Common myeloid progenitor, CD34-positive (primary cell): ENCODE data around the gene ADIPOR2.
A peak's percentile ranks its signal among the peaks of the same experiment; 100 is the strongest.
"Not testable (repeated sequence)": the region's sequence is repeated elsewhere in the genome, so short reads cannot be mapped to it uniquely, and the experiment has no call there.

Source experiments
- CTCF ChIA-PET: fragments of 350-600 bp; sonication (Branson Sonifier 250); formaldehyde crosslinking; loops from one replicate; lab custom pipeline; 2021; ENCODE audit warnings: antibody characterized with exemption; lab: Charles Lee
- POLR2A ChIA-PET: fragments of 350-600 bp; sonication (Branson Sonifier 250); formaldehyde crosslinking; loops from one replicate; lab custom pipeline; 2021; ENCODE audit warnings: antibody characterized with exemption; lab: Charles Lee
- DNase-seq, 3 donors: peaks; one replicate each; pipeline versions ENCODE4 v3.0.0 to v3.0.0-alpha.2; 2013
- H3K27ac ChIP-seq, 2 experiments: 1 replicate in 1 of 2; 2 replicates in 1 of 2; pipeline ENCODE4 v1.7.0; 2013; ENCODE audit warnings: inconsistent platforms in 2 of 2, low read length in 2 of 2, mild to moderate bottlenecking in 2 of 2, low read depth in 1 of 2, moderate library complexity in 1 of 2; ENCODE audit not compliant: severe bottlenecking in 2 of 2, insufficient read depth in 1 of 2, poor library complexity in 1 of 2
- H3K27me3 ChIP-seq, 5 experiments: replicated peaks in 2 of 5; 1 replicate in 3 of 5; 2 replicates in 2 of 5; pipeline versions ENCODE4 v1.6.1 to v1.7.0; 2013; ENCODE audit warnings: low read length in 4 of 5, mild to moderate bottlenecking in 2 of 5, moderate library complexity in 2 of 5, inconsistent platforms in 1 of 5; ENCODE audit not compliant: insufficient read depth in 5 of 5, control insufficient read depth in 4 of 5
- H3K36me3 ChIP-seq, 4 experiments: 1 replicate in 2 of 4; 2 replicates in 2 of 4; pipeline versions ENCODE4 v1.6.1 to v1.7.0; 2013; ENCODE audit warnings: low read length in 3 of 4, control low read depth in 1 of 4, mild to moderate bottlenecking in 1 of 4; ENCODE audit not compliant: control insufficient read depth in 4 of 4, insufficient read depth in 4 of 4
- H3K4me1 ChIP-seq, 4 experiments: 1 replicate in 3 of 4; 2 replicates in 1 of 4; pipeline versions ENCODE4 v1.6.1 to v1.7.1; 2013; ENCODE audit warnings: low read length in 3 of 4, mild to moderate bottlenecking in 3 of 4, control low read depth in 1 of 4, inconsistent platforms in 1 of 4, moderate library complexity in 1 of 4; ENCODE audit not compliant: control insufficient read depth in 4 of 4, insufficient read depth in 4 of 4; ENCODE audit errors: control extremely low read depth in 1 of 4
- H3K4me3 ChIP-seq, 7 experiments: 1 replicate in 4 of 7; 2 replicates in 3 of 7; pipeline versions ENCODE4 v1.5.1 to v1.7.0; 2013; ENCODE audit warnings: mild to moderate bottlenecking in 7 of 7, low read length in 6 of 7, moderate library complexity in 6 of 7, inconsistent platforms in 2 of 7, low read depth in 2 of 7, control low read depth in 1 of 7; ENCODE audit not compliant: insufficient read depth in 4 of 7, control insufficient read depth in 1 of 7; ENCODE audit errors: extremely low read depth in 1 of 7
- H3K9me3 ChIP-seq, 5 experiments: 1 replicate in 4 of 5; 2 replicates in 1 of 5; pipeline versions ENCODE4 v1.6.1 to v1.7.1; 2013; ENCODE audit warnings: low read length in 4 of 5, mild to moderate bottlenecking in 2 of 5, inconsistent platforms in 1 of 5, low read depth in 1 of 5, moderate library complexity in 1 of 5; ENCODE audit not compliant: control insufficient read depth in 4 of 5, insufficient read depth in 2 of 5; ENCODE audit errors: control extremely low read depth in 1 of 5
- WGBS: methylation state at CpG from one replicate; pipeline ENCODE4 v1.1.5; 2013; ENCODE audit not compliant: insufficient coverage; 5-methylcytosine and 5-hydroxymethylcytosine counted together

The ADIPOR2 gene

GRCh38 chr12:1695097-1695496 is 4.2 kb downstream of the ADIPOR2 start:
- 83% methylated on average over 4 of the region's 8 CpGs for WGBS
- DNase-seq, H3K27ac ChIP-seq, H3K27me3 ChIP-seq, H3K36me3 ChIP-seq, CTCF ChIA-PET, H3K4me3 ChIP-seq, H3K9me3 ChIP-seq: not testable (repeated sequence)
- POLR2A ChIA-PET, result interaction anchor here (0.7 kb wide), 1 partner anchor 118 kb away, joined by 3 read pairs; no protein-coding TSS in a partner anchor
- peaks cover 15 to 46% (median 28%) of the 10 kb centered on the region in 4 experiments for H3K4me1 ChIP-seq

GRCh38 chr12:1695886-1696670 is 5.2 kb downstream of the ADIPOR2 start:
- DNase-seq, result peak; percentile 51 to 77 (median 69)
- Histone ChIP-seq H3K4me3 (peak overlapping the region in 2 of 7 experiments; percentile 29 to 34), H3K4me1 (peaks cover 11 to 41% (median 22%) of the 10 kb centered on the region in 4 experiments), H3K27me3 (no peaks in the 10 kb centered on the region), H3K27ac (no peak overlapping the region), H3K36me3 (peaks cover 0 to 6% (median 1%) of the 10 kb centered on the region in 4 experiments), H3K9me3 (peaks cover 0 to 5% (median 0%) of the 10 kb centered on the region in 5 experiments)
- POLR2A ChIA-PET, result interaction anchor here (0.6 kb wide), 1 partner anchor 39 kb away, joined by 3 read pairs; no protein-coding TSS in a partner anchor
- CTCF ChIA-PET, result interaction anchor here (1.1 to 2.8 kb wide), 4 partner anchors 11 to 96 kb away, joined by 3 to 9 read pairs (median 6); no protein-coding TSS in a partner anchor
- 62% methylated on average over 3 of the region's 8 CpGs for WGBS

- peaks cover 0 to 6% (median 1%) of the 10 kb centered on the region in 4 experiments for H3K36me3 ChIP-seq
- DNase-seq, result no peak
- H3K4me1 ChIP-seq, result peaks cover 10 to 36% (median 21%) of the 10 kb centered on the region in 4 experiments
- H3K27me3 ChIP-seq, result no peaks in the 10 kb centered on the region
- ChIA-PET CTCF (interaction anchor here (1.1 to 2.8 kb wide), 6 partner anchors 10 to 243 kb away, joined by 3 to 9 read pairs (median 4); no protein-coding TSS in a partner anchor), POLR2A (no interaction called here)
- peaks cover 0 to 5% (median 0%) of the 10 kb centered on the region in 5 experiments for H3K9me3 ChIP-seq
- H3K4me3 ChIP-seq, result no peak overlapping the region
- H3K27ac ChIP-seq, result no peak overlapping the region
These were observed 5.9 kb downstream of the ADIPOR2 start for GRCh38 chr12:1696800-1697199.

GRCh38 chr12:1697271-1697670 is 6.4 kb downstream of the ADIPOR2 start:
- Histone ChIP-seq H3K36me3 (peaks cover 0 to 6% (median 1%) of the 10 kb centered on the region in 4 experiments), H3K27ac (no peak overlapping the region), H3K4me3 (no peak overlapping the region), H3K9me3 (peaks cover 0 to 5% (median 0%) of the 10 kb centered on the region in 5 experiments), H3K4me1 (peaks cover 5 to 32% (median 19%) of the 10 kb centered on the region in 4 experiments), H3K27me3 (no peaks in the 10 kb centered on the region)
- no peak for DNase-seq
- ChIA-PET CTCF (interaction anchor here (0.6 to 2.8 kb wide), 10 partner anchors 9 to 1250 kb away, joined by 3 to 9 read pairs (median 4); no protein-coding TSS in a partner anchor), POLR2A (no interaction called here)
- no CpG with 5 or more reads among the region's 2 CpGs for WGBS

- Histone ChIP-seq H3K36me3 (peaks cover 0 to 6% (median 2%) of the 10 kb centered on the region in 4 experiments), H3K9me3 (peaks cover 0 to 5% (median 0%) of the 10 kb centered on the region in 5 experiments), H3K27ac (no peak overlapping the region), H3K4me3 (no peak overlapping the region), H3K27me3 (no peaks in the 10 kb centered on the region), H3K4me1 (peaks cover 2 to 24% (median 13%) of the 10 kb centered on the region in 4 experiments)
- WGBS, result 100% methylated on average over 2 of the region's 2 CpGs
- POLR2A ChIA-PET, result interaction anchor here (0.6 kb wide), 1 partner anchor 70 kb away, joined by 3 read pairs; no protein-coding TSS in a partner anchor
- CTCF ChIA-PET, result interaction anchor here (1.2 to 2.8 kb wide), 4 partner anchors 9 to 92 kb away, joined by 4 to 9 read pairs (median 6); no protein-coding TSS in a partner anchor
- no peak for DNase-seq
These were observed 7.8 kb downstream of the ADIPOR2 start for GRCh38 chr12:1698720-1699119.

GRCh38 chr12:1702713-1703112 is 11.8 kb downstream of the ADIPOR2 start:
- WGBS, result no CpG with 5 or more reads among the region's 2 CpGs
- POLR2A ChIA-PET, result no interaction called here
- no peak overlapping the region for H3K4me3 ChIP-seq
- CTCF ChIA-PET, result no interaction called here
- H3K9me3 ChIP-seq, result peaks cover 0 to 5% (median 0%) of the 10 kb centered on the region in 5 experiments
- H3K36me3 ChIP-seq, result peaks cover 0 to 6% (median 2%) of the 10 kb centered on the region in 4 experiments
- no peaks in the 10 kb centered on the region for H3K27me3 ChIP-seq
- no peak for DNase-seq
- H3K27ac ChIP-seq, result no peak overlapping the region
- peaks cover 4 to 21% (median 9%) of the 10 kb centered on the region in 4 experiments for H3K4me1 ChIP-seq
